Ecto neural progenitor cell (in vitro differentiated cells): Measurements from ENCODE around the gene PCCA.
"Not testable (repeated sequence)": the region's sequence is repeated elsewhere in the genome, so short reads cannot be mapped to it uniquely, and the experiment has no call there.

Experiments used
- DNase-seq: peaks from one replicate; pipeline ENCODE4 v3.0.0-alpha.2; 2018; ENCODE audit warnings: low spot score

The PCCA gene

DNA sequence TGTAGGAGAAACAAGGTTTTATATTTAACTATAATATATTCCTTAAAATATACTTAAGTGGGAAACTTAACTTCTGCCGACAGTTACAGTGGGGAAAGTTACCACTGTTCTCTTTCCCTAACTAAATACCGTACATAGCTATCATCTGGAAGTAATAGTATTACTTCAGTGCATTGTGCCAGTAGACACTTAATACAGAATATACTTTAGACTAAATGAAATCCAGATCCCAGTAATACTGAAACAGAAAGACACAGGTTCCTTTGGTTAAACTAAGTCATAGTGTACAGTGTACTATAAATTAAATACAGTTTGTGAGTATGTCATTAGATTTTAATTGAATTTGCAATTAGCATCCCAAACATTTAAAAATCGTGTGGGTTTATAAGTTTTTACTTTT lies 107.5 kb downstream of the PCCA start:
- no peak for DNase-seq

DNA sequence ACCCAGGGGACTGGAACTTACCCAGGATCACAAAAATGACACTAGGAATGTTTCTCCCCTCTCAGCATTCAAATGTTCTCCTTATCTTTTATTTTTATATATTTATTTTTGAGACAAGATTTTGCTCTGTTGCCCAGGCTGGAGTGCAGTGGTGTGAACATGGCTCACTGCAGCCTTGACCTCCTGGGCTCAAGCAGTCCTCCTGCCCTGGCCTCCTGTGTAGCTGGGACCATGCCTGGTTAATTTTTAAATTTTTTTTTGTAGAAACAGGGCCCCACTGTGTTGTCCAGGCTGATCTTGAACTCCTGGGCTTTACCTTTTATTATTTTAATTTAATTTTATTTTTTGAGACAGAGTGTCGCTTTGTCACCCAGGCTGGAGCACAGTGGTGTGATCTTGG lies 108.2 kb downstream of the PCCA start:
- no peak for DNase-seq

DNA sequence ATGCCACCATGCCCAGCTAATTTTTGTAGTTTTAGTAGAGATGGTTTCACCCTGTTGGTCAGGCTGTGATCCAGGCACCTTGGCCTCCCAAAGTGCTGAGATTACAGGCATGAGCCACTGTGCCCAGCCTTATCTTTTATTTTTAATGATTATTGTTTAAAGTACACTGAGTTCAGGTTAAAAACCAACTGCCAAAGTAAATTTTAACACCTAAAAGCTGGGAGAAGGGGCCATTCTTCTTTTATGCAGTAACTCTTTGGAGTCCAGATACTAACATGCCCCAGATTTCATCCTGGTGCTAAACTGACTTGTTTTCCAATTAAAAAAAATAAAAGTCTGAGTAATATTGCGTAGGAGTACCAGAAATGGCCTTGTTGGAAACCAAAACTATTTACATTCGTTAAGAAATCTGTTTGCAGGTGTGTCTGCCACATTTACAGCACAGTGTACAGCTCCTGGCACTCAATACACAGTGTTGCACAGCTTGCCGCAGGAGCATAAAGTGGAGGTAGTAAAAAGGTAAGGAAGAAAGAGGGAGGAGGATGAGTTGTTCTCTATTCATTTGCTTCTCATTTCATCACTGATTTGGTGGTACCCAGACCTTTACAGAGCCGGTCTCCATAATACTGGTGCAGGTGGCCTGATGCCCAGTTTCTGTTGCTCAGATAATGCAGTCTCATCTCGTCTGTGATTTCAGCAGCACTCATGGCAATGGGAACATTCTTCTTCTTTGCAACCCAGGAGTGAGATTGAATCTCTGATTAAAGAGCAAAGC lies 108.9 kb downstream of the PCCA start:
- DNase-seq = no peak

DNA sequence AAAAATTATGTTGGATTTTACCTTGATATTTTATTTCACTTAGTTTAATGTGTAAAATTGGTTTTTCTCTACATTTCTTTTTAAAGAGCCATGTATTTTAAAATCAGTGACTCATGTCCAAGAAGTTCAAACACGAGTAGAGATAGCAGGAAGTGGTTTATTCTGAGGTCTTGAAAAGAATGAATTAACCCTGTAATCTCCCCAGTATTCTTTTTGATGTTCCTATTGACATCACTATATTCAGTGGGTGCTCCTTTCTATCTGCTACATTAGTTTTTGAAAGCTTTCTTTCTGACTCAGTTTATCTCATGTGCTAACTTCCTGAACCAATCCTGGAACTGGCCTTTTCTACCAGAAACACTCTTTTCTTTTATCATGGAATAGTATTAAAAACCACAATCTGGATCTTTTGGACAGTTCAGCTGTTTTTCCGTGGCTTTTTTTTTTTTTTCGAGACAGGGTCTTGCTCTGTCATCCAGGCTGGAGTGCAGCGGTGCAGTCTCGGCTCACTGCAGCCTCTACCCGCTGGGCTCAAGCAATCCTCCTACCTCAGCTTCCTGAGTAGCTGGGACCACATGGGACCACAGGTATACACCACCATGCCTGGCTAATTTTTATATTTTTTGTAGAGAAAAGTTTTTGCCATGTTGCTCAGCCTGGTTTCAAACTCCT lies 114.9 kb downstream of the PCCA start:
- DNase-seq = no peak

DNA sequence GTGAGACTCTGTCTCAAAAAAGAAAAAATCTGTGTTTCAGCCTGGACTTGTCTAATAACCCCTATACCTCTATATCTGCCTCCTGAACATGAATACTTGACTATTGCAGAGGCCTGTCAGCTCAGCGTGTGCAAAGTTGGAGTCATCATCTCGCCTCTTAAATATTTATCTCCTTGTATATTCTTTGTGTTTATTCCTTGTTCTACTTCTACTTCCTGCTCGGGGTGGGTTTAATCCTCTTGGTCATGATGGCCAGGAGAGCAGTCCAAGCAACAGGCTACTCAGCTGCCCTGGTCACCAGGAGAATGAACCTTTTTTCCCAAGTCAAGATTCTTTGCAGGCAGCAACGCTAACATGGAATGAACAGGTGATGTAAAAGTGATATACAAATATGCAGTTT lies 119.1 kb downstream of the PCCA start:
- DNase-seq = no peak

DNA sequence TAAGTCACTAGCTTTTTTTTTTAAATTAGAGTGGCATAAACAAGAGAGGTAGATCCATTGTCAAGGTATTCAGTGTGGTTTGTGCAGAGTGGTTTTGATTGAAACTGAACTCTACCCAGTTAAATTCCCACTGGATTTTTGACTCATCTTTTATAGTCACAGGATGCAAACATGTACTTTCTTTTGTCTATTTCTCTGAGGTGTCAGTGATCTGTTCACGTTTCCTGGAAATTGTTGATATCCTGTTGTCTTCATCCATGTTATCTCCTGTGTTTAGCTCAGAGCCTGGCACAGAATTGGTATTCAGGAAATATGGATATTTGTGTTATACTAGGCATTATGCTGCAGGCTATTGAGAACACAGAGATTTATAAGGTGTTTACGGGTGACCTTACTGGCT lies 119.7 kb downstream of the PCCA start:
- no peak for DNase-seq

DNA sequence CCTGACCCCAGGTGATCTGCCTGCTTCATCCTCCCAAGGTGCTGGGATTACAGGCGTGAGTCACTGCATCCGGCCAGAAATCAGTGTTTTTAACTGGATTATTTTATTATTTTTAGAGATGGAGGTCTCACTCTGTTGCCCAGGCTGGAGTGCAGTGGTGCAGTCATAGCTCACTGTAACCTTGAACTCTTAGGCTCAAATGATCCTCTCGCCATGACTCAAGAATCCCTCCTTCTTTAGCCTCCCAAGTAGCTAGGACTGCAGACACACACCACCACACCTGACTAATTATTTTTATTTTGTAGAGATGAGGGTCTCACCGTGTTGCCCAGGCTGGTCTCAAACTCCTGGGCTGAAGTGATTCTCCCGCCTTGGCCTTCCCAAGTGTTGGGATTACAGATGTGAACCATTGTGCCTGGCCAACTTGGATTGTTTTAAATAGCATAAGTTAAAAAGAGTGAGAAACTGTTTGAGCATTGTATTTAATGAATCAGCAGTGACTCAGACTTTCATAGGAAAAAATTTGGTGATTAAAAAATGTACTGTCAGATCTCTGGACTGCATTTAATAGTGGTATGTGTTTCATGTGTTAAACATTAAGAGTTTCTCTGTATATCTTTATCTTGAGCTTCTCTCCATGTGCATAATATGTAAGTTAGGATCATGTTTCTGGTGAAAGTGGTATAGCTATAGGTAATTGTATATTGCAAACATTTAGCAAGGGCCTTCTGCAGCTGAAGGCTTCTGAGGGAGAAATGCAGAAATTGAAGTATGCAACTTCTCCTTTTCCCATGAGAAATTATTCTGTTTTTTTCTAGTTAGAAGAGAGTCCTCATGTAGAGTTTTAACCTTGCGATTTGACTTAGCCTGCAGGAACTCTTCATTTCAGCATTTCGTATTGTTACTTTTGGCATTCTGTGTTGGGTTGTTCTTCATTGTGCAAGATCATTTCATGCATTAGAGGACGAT lies 121.2 kb downstream of the PCCA start:
- DNase-seq = no peak

DNA sequence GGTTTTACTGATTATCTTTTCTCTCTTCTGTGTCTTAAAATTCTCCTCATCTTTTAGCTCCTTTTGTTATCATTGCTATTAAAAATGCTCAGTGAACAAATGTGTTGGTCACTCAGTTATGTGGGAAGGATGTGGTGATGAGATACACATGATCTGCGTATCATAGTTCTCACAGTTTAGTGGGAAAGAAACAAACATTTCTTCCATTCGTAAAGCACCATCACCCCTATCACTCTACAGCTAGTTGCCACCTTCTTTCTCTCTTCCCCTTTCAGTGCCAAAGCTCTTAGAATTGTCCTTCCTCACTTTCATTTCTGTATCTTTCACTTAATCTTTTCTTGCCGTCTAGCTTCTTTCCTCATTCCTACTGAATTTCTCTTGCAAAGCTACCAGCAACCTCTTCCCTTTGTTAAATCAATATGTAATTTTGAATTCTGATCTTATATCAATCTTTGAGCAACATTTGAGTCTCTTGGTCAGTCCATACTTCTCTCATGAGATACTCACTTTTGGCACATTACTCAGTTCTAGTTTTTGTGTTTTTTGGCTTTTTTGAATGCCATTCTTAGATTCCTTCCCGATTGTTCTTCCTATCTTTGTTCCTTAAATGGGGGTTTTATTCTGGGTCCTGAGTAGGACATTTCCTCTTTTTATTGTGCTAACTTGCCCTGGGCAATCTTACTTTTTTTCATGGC lies 122.3 kb downstream of the PCCA start:
- DNase-seq = no peak

DNA sequence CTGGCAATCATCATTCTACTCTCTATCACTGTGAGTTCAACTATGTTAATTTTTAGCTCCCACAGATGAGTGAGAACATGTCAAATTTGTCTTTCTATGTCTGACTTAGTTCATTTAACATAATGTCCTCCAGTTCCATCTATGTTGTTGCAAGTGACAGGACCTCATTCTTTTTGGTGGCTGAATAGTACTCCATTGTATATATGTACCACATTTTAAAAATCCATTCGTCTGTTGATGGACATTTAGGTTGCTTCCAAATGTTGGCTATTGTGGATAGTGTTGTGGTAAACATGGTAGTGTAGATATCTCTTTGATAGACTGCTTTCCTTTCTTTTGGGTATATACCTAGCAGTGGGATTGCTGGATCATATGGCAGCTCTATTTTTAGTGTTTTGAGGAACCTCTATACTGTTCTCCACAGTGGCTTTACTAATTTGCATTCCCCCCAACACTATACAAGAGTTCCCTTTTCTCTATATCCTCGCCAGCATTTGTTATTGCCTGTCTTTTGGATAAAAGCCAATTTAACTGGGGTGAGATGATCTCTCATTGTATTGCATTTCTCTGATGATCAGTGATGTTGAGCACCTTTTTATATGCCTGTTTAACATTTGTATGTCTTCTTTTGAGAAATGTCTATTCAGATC lies 124.1 kb downstream of the PCCA start:
- no peak for DNase-seq

DNA sequence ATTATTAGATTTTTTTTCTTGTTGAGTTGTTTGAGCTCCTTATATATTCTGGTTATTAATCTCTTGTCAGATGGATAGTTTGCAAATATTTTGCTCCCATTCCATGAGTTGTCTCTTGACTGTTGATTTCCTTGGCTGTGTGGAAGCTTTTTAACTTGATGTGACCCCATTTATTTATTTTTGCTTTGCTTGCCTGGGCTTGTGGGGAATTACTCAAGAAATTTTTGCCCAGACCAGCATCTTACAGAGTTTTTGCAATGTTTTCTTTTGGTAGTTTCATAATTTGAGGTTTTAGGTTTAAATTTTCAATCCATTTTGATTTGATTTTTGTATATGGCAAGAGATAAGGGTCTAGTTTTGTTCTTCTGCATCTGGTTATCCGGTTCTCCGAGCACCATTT lies 124.7 kb downstream of the PCCA start:
- no peak for DNase-seq

DNA sequence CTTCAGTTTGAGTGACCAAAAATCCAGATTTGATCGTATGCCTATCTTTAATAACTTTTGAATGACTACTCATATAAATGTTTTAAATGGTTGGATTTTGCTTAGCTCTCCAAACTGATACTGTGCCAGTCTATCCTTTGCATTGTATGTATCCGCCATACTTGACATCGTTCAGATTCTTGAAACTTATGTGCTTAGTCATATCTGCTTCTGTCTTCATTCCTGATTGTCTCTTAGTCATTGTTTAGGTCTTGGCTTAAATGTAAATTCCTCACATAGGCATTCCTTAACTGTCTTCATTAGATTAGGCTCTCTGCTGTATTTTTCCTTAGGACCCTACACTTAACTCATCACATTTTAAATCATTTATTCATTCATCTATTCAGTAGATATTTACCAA lies 126.0 kb downstream of the PCCA start:
- no peak for DNase-seq

DNA sequence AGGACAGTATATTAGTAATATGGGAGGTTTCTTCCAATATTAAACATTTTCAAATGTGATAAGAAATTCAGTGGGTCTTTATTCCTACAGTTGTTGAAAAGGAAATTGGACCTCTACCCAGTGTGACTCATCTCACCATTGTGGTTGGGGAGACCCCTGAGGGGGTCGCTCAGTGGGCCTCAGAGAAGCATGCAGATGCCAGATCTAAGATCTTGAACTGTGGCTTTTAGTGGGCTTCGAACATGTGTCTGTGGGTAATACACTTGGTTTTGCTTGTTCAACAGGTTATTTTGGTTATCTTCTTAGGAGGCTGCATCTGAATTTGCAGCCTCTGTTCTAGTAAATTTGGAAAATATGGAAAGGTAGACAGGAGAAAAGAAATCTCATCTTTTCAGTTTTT lies 132.3 kb downstream of the PCCA start:
- DNase-seq = no peak

DNA sequence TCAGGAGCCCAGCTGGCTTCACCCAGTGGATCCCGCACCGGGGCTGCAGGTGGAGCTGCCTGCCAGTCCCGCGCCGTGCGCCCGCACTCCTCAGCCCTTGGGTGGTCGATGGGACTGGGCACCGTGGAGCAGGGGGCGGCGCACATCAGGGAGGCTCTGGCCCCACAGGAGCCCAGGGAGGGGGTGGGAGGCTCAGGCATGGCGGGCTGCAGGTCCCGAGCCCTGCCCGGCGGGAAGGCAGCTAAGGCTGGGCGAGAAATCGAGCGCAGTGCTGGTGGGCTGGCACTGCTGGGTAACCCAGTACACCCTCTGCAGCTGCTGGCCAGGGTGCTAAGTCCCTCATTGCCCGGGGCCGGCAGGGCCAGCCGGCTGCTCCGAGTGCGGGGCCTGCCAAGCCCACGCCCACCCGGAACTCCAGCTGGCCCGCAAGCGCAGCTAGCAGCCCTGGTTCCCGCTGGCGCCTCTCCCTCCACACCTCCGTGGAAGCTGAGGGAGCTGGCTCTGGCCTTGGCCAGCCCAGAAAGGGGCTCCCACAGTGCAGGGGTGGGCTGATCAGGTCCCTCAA lies 135.2 kb downstream of the PCCA start:
- DNase-seq = not testable (repeated sequence)

DNA sequence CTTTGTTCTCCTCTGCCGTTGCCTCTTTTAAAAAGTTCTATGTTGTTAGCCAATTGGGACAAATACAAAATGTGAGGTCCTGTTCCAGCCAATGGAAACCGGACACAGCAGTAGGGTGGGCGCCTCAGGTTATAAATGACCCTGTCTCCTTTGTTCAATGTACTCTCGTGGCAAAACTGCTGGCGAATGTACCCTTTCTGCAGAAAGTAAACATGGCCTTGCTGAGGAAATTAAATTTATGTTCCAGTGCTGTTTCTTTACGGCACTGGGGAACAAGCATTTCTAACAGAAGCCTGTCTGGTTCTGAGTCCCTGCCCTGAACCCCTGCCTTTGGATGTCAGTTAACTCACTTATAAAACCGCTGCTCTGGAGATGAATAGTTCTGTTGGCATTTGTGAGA lies 140.7 kb downstream of the PCCA start:
- no peak for DNase-seq

DNA sequence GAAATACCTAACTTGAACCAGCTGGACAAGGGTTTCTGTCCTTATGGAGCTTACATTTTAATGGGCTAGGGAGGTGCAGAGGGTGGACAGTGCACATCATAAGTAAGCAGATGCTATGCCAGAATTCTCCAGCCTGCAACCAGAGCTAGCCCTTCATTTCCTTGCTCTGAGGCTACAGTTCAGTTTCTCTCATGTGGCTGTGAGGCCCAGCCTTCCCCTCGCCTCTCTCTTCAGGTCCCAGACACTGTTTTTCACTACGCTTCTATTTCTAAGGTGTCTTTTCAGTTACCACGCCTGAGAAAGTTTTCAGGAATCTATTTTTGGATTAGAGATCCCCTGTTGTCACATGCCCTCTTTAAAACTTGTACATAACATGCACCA lies 141.9 kb downstream of the PCCA start:
- no peak for DNase-seq

DNA sequence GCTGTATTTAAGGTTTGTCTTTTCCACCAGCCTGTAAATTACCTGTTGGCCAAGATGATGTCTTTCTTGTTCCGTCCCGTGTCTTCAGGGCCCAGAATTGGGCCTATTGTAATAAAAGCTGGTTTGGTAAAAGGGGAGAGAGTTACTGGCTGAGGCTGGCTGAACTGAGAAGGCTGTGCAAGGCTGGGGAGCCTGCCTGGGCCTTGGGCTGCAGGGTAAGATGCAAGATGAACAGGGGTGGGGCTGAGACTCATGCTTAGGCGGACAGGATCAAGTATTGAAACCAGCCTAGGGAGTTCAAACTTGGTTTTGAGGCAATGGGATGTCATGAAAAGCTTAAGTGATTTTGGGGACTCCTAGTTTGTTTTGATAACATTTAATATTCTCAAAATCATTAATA lies 142.3 kb downstream of the PCCA start:
- no peak for DNase-seq

DNA sequence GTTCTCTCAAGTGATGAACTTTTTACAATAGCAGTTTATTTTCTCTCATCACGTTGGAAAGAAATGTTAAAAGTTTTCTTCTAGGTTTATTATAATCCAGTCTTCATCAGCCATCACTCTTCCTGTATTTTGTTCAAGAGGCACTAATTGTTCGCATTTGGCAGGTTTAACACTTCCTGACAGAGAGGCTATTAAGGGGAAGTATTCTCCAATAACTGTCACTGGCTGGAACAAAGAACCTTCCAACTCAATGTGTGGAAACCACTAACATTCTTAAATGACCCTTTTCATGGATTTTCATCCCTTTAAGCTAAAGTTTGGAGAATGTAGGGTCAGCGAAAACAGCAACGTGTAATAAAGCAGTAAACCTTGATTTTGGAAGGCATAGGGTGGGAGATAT lies 145.1 kb downstream of the PCCA start:
- no peak for DNase-seq

DNA sequence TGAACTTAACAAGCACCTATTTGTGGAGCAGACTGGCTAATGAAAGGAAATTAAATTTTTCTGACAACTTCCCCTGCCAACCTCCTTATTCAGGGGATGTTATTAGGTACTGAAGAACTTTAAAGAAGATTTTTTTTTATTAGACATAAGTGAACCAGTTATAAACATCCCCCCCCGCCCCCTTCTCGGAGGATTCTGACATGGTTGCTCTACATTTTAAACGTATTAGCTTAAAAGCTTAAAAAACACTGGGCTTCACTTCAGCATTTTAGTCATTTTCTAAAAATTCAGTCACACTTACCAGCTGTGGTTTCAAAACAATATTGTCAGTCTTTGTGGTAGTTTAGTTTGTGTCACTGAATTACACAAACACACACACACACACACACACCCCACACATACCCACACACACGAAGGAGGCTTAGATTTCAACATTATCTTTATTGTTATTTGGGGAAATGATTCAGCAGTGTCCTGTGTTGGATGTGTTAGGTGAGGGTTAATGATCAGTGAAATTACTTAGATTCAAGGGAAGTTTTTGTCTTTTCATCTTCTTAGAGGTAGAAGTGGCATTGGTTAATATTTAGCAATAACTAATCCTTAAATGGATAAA lies 145.7 kb downstream of the PCCA start:
- DNase-seq = no peak

DNA sequence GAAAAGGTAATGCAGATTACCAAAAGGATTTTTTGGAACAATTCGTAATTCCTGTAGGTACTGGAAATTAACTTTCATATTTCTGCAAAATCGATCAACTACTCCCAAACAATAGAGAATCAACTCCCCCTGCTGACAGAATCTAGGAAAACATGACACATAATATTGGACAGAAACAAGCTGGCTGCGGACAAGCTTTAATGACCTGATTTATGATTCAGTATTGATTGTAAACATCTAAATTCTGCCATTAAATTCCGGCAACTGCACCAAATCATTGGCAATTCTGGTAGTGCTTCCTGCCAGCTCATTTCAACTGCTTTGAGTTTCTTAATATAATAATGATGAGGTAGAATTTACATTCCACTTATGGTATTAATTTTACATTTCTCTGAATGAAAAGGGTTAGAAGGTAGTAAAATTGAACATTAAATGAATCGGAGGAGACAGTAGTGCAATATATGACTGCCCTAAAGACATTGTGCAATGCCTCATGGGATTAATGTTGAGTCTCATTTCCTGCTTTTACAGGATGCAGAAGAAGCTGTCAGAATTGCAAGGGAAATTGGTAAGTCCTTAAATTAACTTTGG lies 146.5 kb downstream of the PCCA start:
- no peak for DNase-seq

DNA sequence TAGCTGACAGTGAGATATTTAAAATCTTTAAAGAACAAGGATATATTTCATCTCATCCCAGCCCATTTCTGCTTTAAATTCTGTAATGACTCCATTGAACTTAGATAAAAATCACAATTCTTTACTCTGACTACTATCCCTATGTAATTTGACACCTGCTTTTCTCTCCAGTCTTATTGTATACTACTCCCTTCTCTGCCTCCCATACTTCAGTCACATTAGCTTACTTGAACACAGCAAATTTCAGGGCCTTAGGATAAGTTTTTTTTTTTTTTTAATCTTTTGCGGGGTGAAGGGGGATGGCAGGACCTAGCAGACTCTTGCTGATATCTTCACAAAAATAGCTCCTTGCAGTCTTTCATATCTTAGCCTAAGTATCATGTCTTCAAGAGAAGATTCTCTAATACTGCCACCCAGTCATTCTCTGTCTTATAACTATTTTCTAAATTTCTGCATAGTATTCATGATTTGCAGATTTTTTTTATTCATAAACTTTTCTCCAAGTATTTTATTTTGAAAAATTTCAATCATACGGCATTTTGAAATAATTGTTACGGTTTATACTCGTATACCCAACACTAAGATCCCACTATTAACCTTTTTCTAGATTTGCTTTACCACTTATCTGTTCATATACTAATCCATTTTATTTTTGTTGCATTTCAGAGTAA lies 151.4 kb downstream of the PCCA start:
- no peak for DNase-seq
